WTC11 (cell line): Measurements from ENCODE around the gene PRKCZ. TPM values are rescaled to one million over a fixed set of nuclear protein-coding genes. Genes with fewer than 3 reads are reported as not detected.

Experiments
- ATAC-seq: fragments of 200-7000 bp; cut with Tn5 transposase; 2 replicates; pipeline ENCODE4 v1.10.0; 2021; ENCODE audit warnings: mild to moderate bottlenecking, moderate library complexity
- CTCF ChIA-PET: fragments of 300-600 bp; sonication (Branson Sonifier 250); formaldehyde crosslinking; loops from one replicate; lab custom pipeline; 2021; ENCODE audit warnings: antibody characterized with exemption; lab: Charles Lee
- POLR2A ChIA-PET: fragments of 350-600 bp; sonication (Branson Sonifier 250); formaldehyde crosslinking; loops from one replicate; lab custom pipeline; 2021; ENCODE audit warnings: antibody characterized with exemption; lab: Charles Lee
- DNase-seq: peaks from one replicate; pipeline ENCODE4 v3.0.0; 2021; ENCODE audit warnings: low spot score
- H3K27ac Mint-ChIP-seq: 2 replicates; pipeline ENCODE4 v1.8.0; 2021; ENCODE audit warnings: mixed read lengths
- H3K27me3 Mint-ChIP-seq: 2 replicates; pipeline ENCODE4 v1.8.0; 2021; ENCODE audit warnings: low read depth, mild to moderate bottlenecking, moderate library complexity, mixed read lengths
- H3K36me3 Mint-ChIP-seq: 2 replicates; pipeline ENCODE4 v1.8.0; 2021; ENCODE audit warnings: mixed read lengths
- H3K4me1 Mint-ChIP-seq: 2 replicates; pipeline ENCODE4 v1.8.0; 2022; ENCODE audit warnings: mixed read lengths
- H3K4me3 Mint-ChIP-seq: 2 replicates; pipeline ENCODE4 v1.8.0; 2021; ENCODE audit warnings: mild to moderate bottlenecking, moderate library complexity, mixed read lengths
- H3K9me3 Mint-ChIP-seq: 2 replicates; pipeline ENCODE4 v1.8.0; 2021; ENCODE audit warnings: mixed read lengths
- ATF1 ChIP-seq: sonication (generic); formaldehyde crosslinking; IDR thresholded peaks from 2 replicates; pipeline ENCODE4 v1.8.1; 2023; ENCODE audit warnings: mild to moderate bottlenecking, moderate library complexity, missing genetic modification reagents
- CREB1 ChIP-seq: sonication (generic); formaldehyde crosslinking; IDR thresholded peaks from 2 replicates; pipeline ENCODE4 v1.8.0; 2023; ENCODE audit warnings: mild to moderate bottlenecking, missing genetic modification reagents
- HMGA2 ChIP-seq: fragments of 250-450 bp; sonication (Bioruptor Pico); IDR thresholded peaks from 2 replicates; pipeline ENCODE4 v1.4.0; 2021; ENCODE audit warnings: mild to moderate bottlenecking, moderate library complexity
- IRF2 ChIP-seq: sonication (generic); formaldehyde crosslinking; IDR thresholded peaks from 2 replicates; pipeline ENCODE4 v1.8.0; 2022; ENCODE audit warnings: low read depth, missing genetic modification reagents, borderline replicate concordance
- JUN ChIP-seq: sonication (generic); formaldehyde crosslinking; IDR thresholded peaks from 2 replicates; pipeline ENCODE4 v1.8.0; 2023; ENCODE audit warnings: mild to moderate bottlenecking, missing genetic modification reagents
- MXD4 ChIP-seq: fragments of 250-450 bp; sonication (Bioruptor Pico); IDR thresholded peaks from 2 replicates; pipeline ENCODE4 v1.8.0; 2021; ENCODE audit warnings: mild to moderate bottlenecking, moderate library complexity, borderline replicate concordance
- NFATC4 ChIP-seq: fragments of 250-450 bp; sonication (Bioruptor Pico); IDR thresholded peaks from 2 replicates; pipeline ENCODE4 v1.9.0; 2021; ENCODE audit warnings: mild to moderate bottlenecking
- NR2C2 ChIP-seq: sonication (generic); formaldehyde crosslinking; IDR thresholded peaks from 2 replicates; pipeline ENCODE4 v1.8.0; 2022; ENCODE audit warnings: mild to moderate bottlenecking, missing genetic modification reagents
- NR3C1 ChIP-seq: sonication (generic); formaldehyde crosslinking; conservative IDR thresholded peaks from 2 replicates; pipeline ENCODE4 v1.8.1; 2023; ENCODE audit warnings: low read depth, mild to moderate bottlenecking, missing genetic modification reagents
- RELA ChIP-seq: sonication (generic); formaldehyde crosslinking; IDR thresholded peaks from 2 replicates; pipeline ENCODE4 v1.8.1; 2022; ENCODE audit warnings: missing genetic modification reagents, mild to moderate bottlenecking, borderline replicate concordance
- STAT6 ChIP-seq: sonication (generic); formaldehyde crosslinking; conservative IDR thresholded peaks from 2 replicates; pipeline ENCODE4 v1.8.1; 2023; ENCODE audit warnings: mild to moderate bottlenecking, low read depth, missing genetic modification reagents, moderate library complexity
- TEAD4 ChIP-seq: sonication (generic); formaldehyde crosslinking; IDR thresholded peaks from 2 replicates; pipeline ENCODE4 v1.8.0; 2022; ENCODE audit warnings: mild to moderate bottlenecking, missing genetic modification reagents
- ZMAT4 ChIP-seq: fragments of 250-450 bp; sonication (Bioruptor Pico); IDR thresholded peaks from 2 replicates; pipeline ENCODE4 v1.9.0; 2021; ENCODE audit warnings: mild to moderate bottlenecking
- ZNF263 ChIP-seq: sonication (generic); formaldehyde crosslinking; IDR thresholded peaks from 2 replicates; pipeline ENCODE4 v1.8.1; 2022; ENCODE audit warnings: low read depth, mild to moderate bottlenecking, moderate library complexity, missing genetic modification reagents
- ZNF416 ChIP-seq: fragments of 250-450 bp; sonication (Bioruptor Pico); IDR thresholded peaks from 2 replicates; pipeline ENCODE4 v1.9.0; 2021; ENCODE audit warnings: mild to moderate bottlenecking, inconsistent platforms
- total RNA-seq: library from RNA; stranded (reverse); gene quantifications from 3 replicates; pipeline ENCODE4 v1.2.3, GENCODE V29; 2021
- TF ChIP-seq, protein P1 (sequence below): sonication (generic); formaldehyde crosslinking; IDR thresholded peaks from 2 replicates; pipeline ENCODE4 v1.8.1; 2023; ENCODE audit warnings: mild to moderate bottlenecking, missing genetic modification reagents
- TF ChIP-seq, protein P2 (sequence below): fragments of 250-450 bp; sonication (Bioruptor Pico); conservative IDR thresholded peaks from 2 replicates; pipeline ENCODE4 v1.9.0; 2021; ENCODE audit warnings: mild to moderate bottlenecking
- TF ChIP-seq, protein P3 (sequence below): sonication (generic); formaldehyde crosslinking; IDR thresholded peaks from 2 replicates; pipeline ENCODE4 v1.8.0; 2022; ENCODE audit warnings: mild to moderate bottlenecking, missing genetic modification reagents
- TF ChIP-seq, protein P4 (sequence below): sonication (generic); formaldehyde crosslinking; IDR thresholded peaks from 2 replicates; pipeline ENCODE4 v1.8.1; 2023; ENCODE audit warnings: mild to moderate bottlenecking, missing genetic modification reagents, moderate library complexity
- TF ChIP-seq, protein P5 (sequence below): fragments of 250-450 bp; sonication (Bioruptor Pico); IDR thresholded peaks from 2 replicates; pipeline ENCODE4 v2.1.2; 2022; ENCODE audit warnings: mild to moderate bottlenecking, moderate library complexity

PRKCZ gene
- total RNA-seq, 1 experiment from 2014 or later = 52.5 TPM

DNA sequence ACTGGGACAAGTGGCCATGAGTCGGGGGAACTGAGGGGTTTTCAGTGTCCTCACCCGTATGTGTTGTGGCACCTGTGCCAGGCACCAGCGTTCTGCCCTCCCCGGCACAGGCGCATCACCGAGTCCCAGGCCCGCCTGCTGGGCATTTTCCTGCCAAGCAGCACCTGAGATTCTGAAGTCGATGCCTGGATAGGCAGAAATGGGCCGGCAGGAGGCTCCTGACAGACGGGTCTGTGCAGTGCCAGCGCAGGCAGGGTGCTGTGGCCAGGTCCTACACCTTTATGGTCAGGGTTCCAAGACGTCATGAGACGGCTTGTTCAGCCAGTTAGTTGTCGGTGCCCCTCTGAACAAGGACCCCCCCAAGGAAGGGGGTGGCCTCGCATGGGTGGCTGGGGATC lies 133.7 kb downstream of the PRKCZ start (continued):
- TF ChIP-seq, protein P1, sequence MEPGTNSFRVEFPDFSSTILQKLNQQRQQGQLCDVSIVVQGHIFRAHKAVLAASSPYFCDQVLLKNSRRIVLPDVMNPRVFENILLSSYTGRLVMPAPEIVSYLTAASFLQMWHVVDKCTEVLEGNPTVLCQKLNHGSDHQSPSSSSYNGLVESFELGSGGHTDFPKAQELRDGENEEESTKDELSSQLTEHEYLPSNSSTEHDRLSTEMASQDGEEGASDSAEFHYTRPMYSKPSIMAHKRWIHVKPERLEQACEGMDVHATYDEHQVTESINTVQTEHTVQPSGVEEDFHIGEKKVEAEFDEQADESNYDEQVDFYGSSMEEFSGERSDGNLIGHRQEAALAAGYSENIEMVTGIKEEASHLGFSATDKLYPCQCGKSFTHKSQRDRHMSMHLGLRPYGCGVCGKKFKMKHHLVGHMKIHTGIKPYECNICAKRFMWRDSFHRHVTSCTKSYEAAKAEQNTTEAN = no peak
- TF ChIP-seq CREB1 (CRISPR knock-in tag) = no peak
- TF ChIP-seq IRF2 (CRISPR knock-in tag) = no peak
- TF ChIP-seq ZMAT4 = no peak
- TF ChIP-seq, protein P2, sequence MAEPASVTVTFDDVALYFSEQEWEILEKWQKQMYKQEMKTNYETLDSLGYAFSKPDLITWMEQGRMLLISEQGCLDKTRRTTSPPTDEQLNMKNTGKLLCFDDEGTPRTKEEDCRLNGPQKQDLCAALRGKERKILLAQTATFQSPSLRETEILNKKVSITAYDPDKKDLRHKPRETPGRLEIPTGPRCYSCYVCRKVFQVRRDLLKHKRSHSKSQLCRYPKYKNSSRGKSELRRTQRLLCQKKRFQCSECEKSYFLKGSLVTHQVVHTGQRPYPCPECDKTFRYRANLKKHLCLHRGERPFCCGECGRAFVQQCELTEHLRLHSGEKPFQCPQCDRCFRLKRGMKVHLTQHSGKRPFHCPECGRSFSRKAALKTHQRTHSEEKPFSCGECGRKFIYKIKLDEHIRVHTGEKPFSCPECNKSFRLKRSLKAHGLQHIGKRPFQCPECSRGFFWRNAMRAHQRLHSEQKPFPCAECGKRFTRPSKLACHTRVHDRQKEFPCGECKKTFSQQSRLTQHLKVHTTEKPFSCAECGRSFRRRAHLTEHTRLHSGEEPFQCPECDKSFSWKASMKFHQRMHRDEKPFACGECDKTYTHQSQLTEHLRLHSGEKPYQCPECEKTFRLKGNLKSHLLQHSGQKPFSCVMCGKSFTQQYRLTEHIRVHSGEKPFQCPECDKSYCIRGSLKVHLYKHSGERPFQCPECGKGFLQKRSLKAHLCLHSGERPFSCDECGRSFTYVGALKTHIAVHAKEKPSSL (CRISPR knock-in tag) = no peak

- POLR2A ChIA-PET = no interaction called here
- Mint-ChIP-seq H3K4me1 (peaks cover 4% of the 10 kb centered on the region), H3K27ac (no peak overlapping the region), H3K36me3 (peaks cover 16% of the 10 kb centered on the region), H3K27me3 (no peaks in the 10 kb centered on the region), H3K4me3 (no peak overlapping the region), H3K9me3 (no peaks in the 10 kb centered on the region)
- DNase-seq (no peak), ATAC-seq (no peak)
- TF ChIP-seq ZNF263 (no peak), TEAD4 (CRISPR knock-in tag) (no peak), NFATC4 (CRISPR knock-in tag) (no peak), STAT6 (no peak), NR2C2 (no peak), JUN (CRISPR knock-in tag) (no peak), HMGA2 (CRISPR knock-in tag) (no peak), RELA (CRISPR knock-in tag) (no peak), MXD4 (CRISPR knock-in tag) (no peak), ZNF416 (no peak), NR3C1 (no peak), ATF1 (no peak)
- TF ChIP-seq, protein P3, sequence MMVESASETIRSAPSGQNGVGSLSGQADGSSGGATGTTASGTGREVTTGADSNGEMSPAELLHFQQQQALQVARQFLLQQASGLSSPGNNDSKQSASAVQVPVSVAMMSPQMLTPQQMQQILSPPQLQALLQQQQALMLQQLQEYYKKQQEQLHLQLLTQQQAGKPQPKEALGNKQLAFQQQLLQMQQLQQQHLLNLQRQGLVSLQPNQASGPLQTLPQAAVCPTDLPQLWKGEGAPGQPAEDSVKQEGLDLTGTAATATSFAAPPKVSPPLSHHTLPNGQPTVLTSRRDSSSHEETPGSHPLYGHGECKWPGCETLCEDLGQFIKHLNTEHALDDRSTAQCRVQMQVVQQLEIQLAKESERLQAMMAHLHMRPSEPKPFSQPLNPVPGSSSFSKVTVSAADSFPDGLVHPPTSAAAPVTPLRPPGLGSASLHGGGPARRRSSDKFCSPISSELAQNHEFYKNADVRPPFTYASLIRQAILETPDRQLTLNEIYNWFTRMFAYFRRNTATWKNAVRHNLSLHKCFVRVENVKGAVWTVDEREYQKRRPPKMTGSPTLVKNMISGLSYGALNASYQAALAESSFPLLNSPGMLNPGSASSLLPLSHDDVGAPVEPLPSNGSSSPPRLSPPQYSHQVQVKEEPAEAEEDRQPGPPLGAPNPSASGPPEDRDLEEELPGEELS (CRISPR knock-in tag) = no peak
- TF ChIP-seq, protein P4, sequence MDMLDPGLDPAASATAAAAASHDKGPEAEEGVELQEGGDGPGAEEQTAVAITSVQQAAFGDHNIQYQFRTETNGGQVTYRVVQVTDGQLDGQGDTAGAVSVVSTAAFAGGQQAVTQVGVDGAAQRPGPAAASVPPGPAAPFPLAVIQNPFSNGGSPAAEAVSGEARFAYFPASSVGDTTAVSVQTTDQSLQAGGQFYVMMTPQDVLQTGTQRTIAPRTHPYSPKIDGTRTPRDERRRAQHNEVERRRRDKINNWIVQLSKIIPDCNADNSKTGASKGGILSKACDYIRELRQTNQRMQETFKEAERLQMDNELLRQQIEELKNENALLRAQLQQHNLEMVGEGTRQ (CRISPR knock-in tag) = no peak
- TF ChIP-seq, protein P5, sequence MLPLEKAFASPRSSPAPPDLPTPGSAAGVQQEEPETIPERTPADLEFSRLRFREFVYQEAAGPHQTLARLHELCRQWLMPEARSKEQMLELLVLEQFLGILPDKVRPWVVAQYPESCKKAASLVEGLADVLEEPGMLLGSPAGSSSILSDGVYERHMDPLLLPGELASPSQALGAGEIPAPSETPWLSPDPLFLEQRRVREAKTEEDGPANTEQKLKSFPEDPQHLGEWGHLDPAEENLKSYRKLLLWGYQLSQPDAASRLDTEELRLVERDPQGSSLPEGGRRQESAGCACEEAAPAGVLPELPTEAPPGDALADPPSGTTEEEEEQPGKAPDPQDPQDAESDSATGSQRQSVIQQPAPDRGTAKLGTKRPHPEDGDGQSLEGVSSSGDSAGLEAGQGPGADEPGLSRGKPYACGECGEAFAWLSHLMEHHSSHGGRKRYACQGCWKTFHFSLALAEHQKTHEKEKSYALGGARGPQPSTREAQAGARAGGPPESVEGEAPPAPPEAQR (CRISPR knock-in tag) = no peak
- CTCF ChIA-PET = interaction anchor here (0.9 to 4.0 kb wide), 2 partner anchors 10 to 127 kb away, joined by 3 to 23 read pairs; no protein-coding TSS in a partner anchor
Observed at GRCh38 chr1:2184531-2184930, 134.3 kb downstream of the PRKCZ start.
